Measurements from ENCODE around the gene IP6K3. TPM values are rescaled to one million over a fixed set of nuclear protein-coding genes. Genes with fewer than 3 reads are reported as not detected.
A peak's percentile ranks its signal among the peaks of the same experiment; 100 is the strongest.

IP6K3 gene
- total RNA-seq, 1 donor, result under 0.01 TPM

DNA sequence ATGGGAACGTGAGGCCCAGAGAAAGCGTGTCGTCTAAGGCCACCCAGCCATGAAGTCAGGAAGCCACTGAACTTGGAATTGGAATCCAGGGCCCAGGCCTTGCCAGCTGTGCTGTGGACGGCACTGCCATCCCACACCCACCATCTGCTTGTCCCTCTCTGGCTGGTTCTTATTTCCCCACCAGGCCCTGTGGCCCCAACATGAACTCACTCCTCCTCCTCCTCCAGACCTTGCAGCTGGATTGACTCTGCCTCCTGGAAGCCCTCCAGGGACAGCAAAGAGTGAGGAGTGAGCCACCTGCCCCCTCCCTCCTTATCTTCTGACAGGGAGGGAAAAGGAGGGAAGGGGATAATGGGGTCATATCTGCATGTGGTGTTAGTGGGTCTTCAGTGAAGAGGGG is 16.0 kb upstream of the IP6K3 start:
- no peak overlapping the region for H2AFZ ChIP-seq (ENCODE audit: low read length)
- H3K4me1 ChIP-seq (ENCODE audit: insufficient read depth, low read length), result peaks cover 8% of the 10 kb centered on the region
- H3K4me2 ChIP-seq (ENCODE audit: insufficient read depth, low read length), result no peak overlapping the region
- no peaks in the 10 kb centered on the region for H3K36me3 ChIP-seq (ENCODE audit: insufficient read depth, low read length)
- H3K27me3 ChIP-seq (ENCODE audit: insufficient read depth, low read length), result no peaks in the 10 kb centered on the region
- no peak overlapping the region for H3K4me3 ChIP-seq (ENCODE audit: insufficient read depth, low read length)
- no peaks in the 10 kb centered on the region for H3K79me2 ChIP-seq (ENCODE audit: insufficient read depth, low read length)
- H4K20me1 ChIP-seq (ENCODE audit: insufficient read depth, low read length), result no peaks in the 10 kb centered on the region
- no peak overlapping the region for H3K27ac ChIP-seq (ENCODE audit: low read depth, low read length)
- TF ChIP-seq, protein P1, sequence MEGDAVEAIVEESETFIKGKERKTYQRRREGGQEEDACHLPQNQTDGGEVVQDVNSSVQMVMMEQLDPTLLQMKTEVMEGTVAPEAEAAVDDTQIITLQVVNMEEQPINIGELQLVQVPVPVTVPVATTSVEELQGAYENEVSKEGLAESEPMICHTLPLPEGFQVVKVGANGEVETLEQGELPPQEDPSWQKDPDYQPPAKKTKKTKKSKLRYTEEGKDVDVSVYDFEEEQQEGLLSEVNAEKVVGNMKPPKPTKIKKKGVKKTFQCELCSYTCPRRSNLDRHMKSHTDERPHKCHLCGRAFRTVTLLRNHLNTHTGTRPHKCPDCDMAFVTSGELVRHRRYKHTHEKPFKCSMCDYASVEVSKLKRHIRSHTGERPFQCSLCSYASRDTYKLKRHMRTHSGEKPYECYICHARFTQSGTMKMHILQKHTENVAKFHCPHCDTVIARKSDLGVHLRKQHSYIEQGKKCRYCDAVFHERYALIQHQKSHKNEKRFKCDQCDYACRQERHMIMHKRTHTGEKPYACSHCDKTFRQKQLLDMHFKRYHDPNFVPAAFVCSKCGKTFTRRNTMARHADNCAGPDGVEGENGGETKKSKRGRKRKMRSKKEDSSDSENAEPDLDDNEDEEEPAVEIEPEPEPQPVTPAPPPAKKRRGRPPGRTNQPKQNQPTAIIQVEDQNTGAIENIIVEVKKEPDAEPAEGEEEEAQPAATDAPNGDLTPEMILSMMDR (IDR thresholded peaks at IDR 0.05; ENCODE audit: extremely low read depth, low read depth, low read length), result no peak
- no peaks in the 10 kb centered on the region for H3K9me3 ChIP-seq (ENCODE audit: low read depth, low read length)
- peak; percentile 44 for DNase-seq (ENCODE audit: insufficient read length, low spot score, missing footprints)

DNA sequence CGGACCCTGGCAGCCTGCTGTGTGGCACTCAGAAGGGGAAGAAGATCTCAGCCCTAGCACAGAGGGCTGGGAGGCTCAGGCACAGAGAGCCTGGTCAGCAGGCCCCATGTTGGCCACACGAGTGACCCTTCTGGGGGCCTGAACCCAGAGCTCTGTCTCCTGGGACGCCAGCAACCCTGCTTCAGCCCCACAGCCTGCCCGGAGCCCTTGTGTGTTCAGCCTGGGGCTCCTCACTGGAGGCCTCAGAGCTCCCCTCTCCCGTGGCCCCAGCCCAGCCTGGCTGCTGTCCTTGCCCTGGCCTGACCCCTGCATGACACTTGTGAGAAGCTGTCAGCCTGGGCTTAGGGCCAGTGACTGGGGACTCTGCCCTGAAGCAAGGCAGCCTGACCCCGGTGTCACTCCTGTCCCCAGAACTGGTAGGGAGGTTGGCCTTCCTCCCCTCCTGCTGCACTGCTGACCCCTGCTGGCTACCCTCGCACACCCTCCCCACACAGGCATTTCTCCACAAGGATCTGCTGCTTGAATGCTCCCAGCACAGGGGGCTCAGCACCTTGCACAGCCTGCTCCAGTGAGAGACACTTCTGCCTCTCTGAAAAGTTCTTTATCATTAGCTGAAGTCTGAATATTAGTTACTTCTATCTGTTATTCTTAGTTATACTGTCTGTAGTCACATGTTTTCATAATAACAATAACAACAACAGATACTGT is 15.4 kb upstream of the IP6K3 start:
- Histone ChIP-seq H3K4me3 (ENCODE audit: insufficient read depth, low read length) (no peak overlapping the region), H3K4me1 (ENCODE audit: insufficient read depth, low read length) (peaks cover 8% of the 10 kb centered on the region), H2AFZ (ENCODE audit: low read length) (no peak overlapping the region), H3K27ac (ENCODE audit: low read depth, low read length) (no peak overlapping the region), H4K20me1 (ENCODE audit: insufficient read depth, low read length) (no peaks in the 10 kb centered on the region), H3K36me3 (ENCODE audit: insufficient read depth, low read length) (no peaks in the 10 kb centered on the region), H3K9me3 (ENCODE audit: low read depth, low read length) (no peaks in the 10 kb centered on the region), H3K27me3 (ENCODE audit: insufficient read depth, low read length) (no peaks in the 10 kb centered on the region), H3K4me2 (ENCODE audit: insufficient read depth, low read length) (no peak overlapping the region), H3K79me2 (ENCODE audit: insufficient read depth, low read length) (no peaks in the 10 kb centered on the region)
- TF ChIP-seq, protein P1 (IDR thresholded peaks at IDR 0.05; ENCODE audit: extremely low read depth, low read depth, low read length), result peak; percentile 63
- peak; percentile 79 for DNase-seq (ENCODE audit: insufficient read length, low spot score, missing footprints)

DNA sequence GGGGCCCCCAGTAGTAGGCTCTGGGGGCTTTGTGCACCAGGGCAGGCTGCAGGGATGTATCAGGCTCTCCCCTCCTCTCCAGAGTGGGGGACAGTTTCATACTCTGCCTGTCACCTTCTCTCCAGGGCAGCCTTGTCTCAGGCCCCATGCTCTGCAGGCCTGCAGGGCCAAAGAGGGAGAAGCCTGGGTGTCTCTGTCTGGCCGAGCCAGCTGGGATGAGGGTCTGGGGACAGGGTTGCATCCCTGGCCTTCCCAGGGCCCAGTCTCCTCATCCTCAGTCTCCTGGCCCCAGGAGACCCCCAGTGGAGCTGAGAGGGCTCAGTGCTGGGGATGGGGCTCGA is 14.8 kb upstream of the IP6K3 start:
- Histone ChIP-seq H3K4me3 (ENCODE audit: insufficient read depth, low read length) (no peak overlapping the region), H3K9me3 (ENCODE audit: low read depth, low read length) (no peaks in the 10 kb centered on the region), H3K27ac (ENCODE audit: low read depth, low read length) (no peak overlapping the region), H4K20me1 (ENCODE audit: insufficient read depth, low read length) (no peaks in the 10 kb centered on the region), H2AFZ (ENCODE audit: low read length) (no peak overlapping the region), H3K27me3 (ENCODE audit: insufficient read depth, low read length) (no peaks in the 10 kb centered on the region), H3K4me1 (ENCODE audit: insufficient read depth, low read length) (peaks cover 8% of the 10 kb centered on the region), H3K79me2 (ENCODE audit: insufficient read depth, low read length) (no peaks in the 10 kb centered on the region), H3K4me2 (ENCODE audit: insufficient read depth, low read length) (no peak overlapping the region), H3K36me3 (ENCODE audit: insufficient read depth, low read length) (no peaks in the 10 kb centered on the region)
- DNase-seq (ENCODE audit: insufficient read length, low spot score, missing footprints), result no peak
- TF ChIP-seq, protein P1 (IDR thresholded peaks at IDR 0.05; ENCODE audit: extremely low read depth, low read depth, low read length), result no peak

DNA sequence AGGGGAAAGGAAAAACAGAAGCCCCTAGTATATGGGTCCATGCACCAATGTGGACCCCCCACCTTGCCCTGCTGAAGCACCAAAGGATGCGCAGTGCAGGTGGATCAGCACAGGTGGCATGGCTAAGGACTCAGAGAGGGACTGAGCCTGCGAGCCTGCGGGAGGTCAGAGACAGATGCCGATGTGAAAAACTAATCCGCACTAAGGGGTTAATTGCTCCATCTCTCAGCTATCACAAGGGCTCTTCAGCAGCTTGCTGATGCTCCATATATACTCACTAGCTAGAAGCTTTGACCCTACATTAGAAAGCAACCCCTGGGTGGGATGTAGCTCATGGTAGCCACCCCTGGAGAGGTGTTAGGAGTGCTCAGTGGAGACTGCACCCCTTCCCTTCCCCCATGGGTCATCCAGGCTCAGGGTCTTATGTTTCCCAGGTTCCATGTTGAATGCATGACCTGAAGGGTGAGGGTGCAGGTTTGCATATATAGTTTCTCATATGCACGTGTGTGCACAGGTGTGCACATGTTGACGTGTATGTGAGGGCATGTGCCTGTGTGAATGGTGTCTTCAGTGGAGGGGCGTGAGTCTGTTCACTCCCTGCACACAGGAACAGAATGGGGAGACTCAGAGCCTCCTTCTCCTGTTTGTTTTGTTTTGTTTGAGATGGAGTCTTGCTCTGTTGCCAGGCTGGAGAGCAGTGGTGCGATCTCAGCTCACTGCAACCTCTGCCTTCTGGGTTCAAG is 13.4 kb upstream of the IP6K3 start:
- Histone ChIP-seq H3K4me1 (ENCODE audit: insufficient read depth, low read length) (peaks cover 8% of the 10 kb centered on the region), H3K27me3 (ENCODE audit: insufficient read depth, low read length) (no peaks in the 10 kb centered on the region), H3K9me3 (ENCODE audit: low read depth, low read length) (no peaks in the 10 kb centered on the region), H3K36me3 (ENCODE audit: insufficient read depth, low read length) (no peaks in the 10 kb centered on the region), H4K20me1 (ENCODE audit: insufficient read depth, low read length) (no peaks in the 10 kb centered on the region), H2AFZ (ENCODE audit: low read length) (no peak overlapping the region), H3K27ac (ENCODE audit: low read depth, low read length) (no peak overlapping the region), H3K4me2 (ENCODE audit: insufficient read depth, low read length) (no peak overlapping the region), H3K79me2 (ENCODE audit: insufficient read depth, low read length) (no peaks in the 10 kb centered on the region), H3K4me3 (ENCODE audit: insufficient read depth, low read length) (no peak overlapping the region)
- no peak for DNase-seq (ENCODE audit: insufficient read length, low spot score, missing footprints)
- TF ChIP-seq, protein P1 (IDR thresholded peaks at IDR 0.05; ENCODE audit: extremely low read depth, low read depth, low read length), result no peak

All from osteoblast (primary cell).